Measurements from ENCODE around the gene FHAD1. TPM values are rescaled to one million over a fixed set of nuclear protein-coding genes. Genes with fewer than 3 reads are reported as not detected.

The FHAD1 gene
- total and polyA plus RNA-seq, 2 donors: 0.66 to 0.71 TPM

DNA sequence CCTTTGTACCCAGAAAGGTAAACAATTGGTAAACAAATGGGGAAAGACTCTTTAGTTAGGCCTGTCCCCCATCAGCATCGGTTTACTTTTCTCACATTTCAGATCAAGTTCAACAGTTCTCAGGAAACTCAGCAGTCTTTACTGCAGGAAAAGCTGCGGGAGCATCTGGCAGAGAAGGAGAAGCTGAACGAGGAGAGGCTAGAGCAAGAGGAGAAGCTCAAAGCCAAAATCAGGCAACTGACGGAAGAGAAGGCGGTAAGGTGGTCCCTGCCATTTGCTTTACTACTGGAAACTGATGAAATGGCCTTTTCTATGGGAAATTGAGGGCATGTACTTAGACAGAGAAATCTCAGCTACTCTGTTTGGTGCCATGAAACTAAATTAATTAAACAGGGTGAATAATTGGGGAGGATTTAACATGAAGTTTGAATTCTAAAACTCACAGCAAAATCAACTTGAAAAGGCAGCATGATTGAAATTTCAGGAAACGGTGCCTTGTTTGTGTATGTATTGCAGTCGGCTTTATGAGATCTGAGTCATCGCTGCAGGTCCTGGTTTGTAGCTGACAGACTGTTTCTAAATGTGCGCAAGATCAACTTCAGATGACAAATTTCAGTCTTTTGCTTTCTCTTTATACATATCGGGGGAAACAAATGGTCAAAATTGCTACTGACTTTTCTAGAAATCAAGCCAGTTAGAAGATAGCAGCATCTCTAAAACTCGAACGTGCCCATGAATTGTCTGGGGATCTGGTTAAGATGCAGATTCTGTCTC lies 94.8 kb downstream of the FHAD1 start:
- Histone ChIP-seq H3K4me3 (ENCODE audit: low read length in 2 of 2) (no peak overlapping the region), H3K4me1 (ENCODE audit: control insufficient read depth in 2 of 2, insufficient read depth in 2 of 2, low read length in 2 of 2) (peaks cover 0 to 26% of the 10 kb centered on the region in 2 donors), H3K27me3 (ENCODE audit: control insufficient read depth in 2 of 2, insufficient read depth in 1 of 2, low read length in 1 of 2) (peaks cover 0 to 9% of the 10 kb centered on the region in 2 donors), H3K36me3 (ENCODE audit: control insufficient read depth in 2 of 2, insufficient read depth in 2 of 2, low read length in 1 of 2) (no peaks in the 10 kb centered on the region), H3K27ac (ENCODE audit: low read depth in 1 of 2, low read length in 1 of 2) (no peak overlapping the region), H3K9me3 (ENCODE audit: control insufficient read depth in 2 of 2, insufficient read depth in 1 of 2, low read length in 1 of 2) (no peaks in the 10 kb centered on the region)
- WGBS: 92% methylated on average over 12 of the region's 12 CpGs
- no peak for DNase-seq (ENCODE audit: low read depth in 6 of 9, low spot score in 9 of 9)

DNA sequence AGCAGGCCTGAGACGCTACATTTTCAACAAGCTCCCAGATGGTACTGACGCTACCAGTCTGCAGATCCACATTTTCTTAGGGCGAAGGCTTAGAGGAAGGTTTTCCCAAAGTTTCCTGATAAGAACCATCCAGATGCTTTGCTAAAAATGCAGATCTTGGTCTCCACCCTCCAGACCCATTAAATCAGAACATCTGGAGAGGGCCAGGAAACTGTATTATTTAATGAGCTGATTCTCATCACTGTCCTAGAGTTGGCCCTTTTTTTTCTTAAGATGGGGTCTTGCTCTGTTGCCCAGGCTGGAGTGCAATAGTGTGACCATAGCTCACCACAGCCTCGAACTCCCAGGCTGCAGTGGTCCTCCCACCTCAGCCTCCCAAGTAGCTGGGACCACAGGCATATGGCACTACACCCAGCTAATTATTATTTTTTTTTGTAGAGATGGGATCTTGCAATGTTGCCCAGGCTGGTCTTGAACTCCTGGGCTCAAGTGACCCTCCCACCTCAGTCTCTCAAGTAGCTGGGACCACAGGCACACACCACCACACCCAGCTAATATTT lies 95.5 kb downstream of the FHAD1 start:
- no peak for DNase-seq (ENCODE audit: low read depth in 6 of 9, low spot score in 9 of 9)
- Histone ChIP-seq H3K36me3 (ENCODE audit: control insufficient read depth in 2 of 2, insufficient read depth in 2 of 2, low read length in 1 of 2) (no peaks in the 10 kb centered on the region), H3K9me3 (ENCODE audit: control insufficient read depth in 2 of 2, insufficient read depth in 1 of 2, low read length in 1 of 2) (no peaks in the 10 kb centered on the region), H3K27ac (ENCODE audit: low read depth in 1 of 2, low read length in 1 of 2) (no peak overlapping the region), H3K4me3 (ENCODE audit: low read length in 2 of 2) (no peak overlapping the region), H3K4me1 (ENCODE audit: control insufficient read depth in 2 of 2, insufficient read depth in 2 of 2, low read length in 2 of 2) (peaks cover 0 to 28% of the 10 kb centered on the region in 2 donors), H3K27me3 (ENCODE audit: control insufficient read depth in 2 of 2, insufficient read depth in 1 of 2, low read length in 1 of 2) (peaks cover 0 to 9% of the 10 kb centered on the region in 2 donors)
- 96% methylated on average over 4 of the region's 4 CpGs for WGBS

DNA sequence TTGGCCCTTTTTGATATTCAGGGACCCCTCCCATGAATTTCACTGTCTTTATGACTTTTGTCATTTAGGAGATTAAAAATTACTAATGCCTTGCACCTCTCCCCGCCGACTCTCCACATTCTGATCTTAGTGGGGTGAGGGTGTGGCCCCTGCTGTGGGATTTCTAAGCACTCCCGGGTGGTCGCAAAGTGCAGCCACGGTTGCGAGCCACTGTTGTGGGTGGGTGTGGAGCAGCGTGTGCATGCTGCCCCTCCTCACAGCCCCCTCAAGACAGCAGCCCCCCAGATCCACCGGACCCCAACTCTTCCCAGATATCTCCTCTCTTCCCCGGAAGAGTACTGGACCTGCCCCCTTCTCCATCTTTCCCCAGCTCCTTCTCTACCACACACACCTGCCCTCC lies 96.1 kb downstream of the FHAD1 start:
- no peaks in the 10 kb centered on the region for H3K9me3 ChIP-seq (ENCODE audit: control insufficient read depth in 2 of 2, insufficient read depth in 1 of 2, low read length in 1 of 2)
- no peak overlapping the region for H3K27ac ChIP-seq (ENCODE audit: low read depth in 1 of 2, low read length in 1 of 2)
- no peak overlapping the region for H3K4me3 ChIP-seq (ENCODE audit: low read length in 2 of 2)
- no peaks in the 10 kb centered on the region for H3K36me3 ChIP-seq (ENCODE audit: control insufficient read depth in 2 of 2, insufficient read depth in 2 of 2, low read length in 1 of 2)
- H3K4me1 ChIP-seq (ENCODE audit: control insufficient read depth in 2 of 2, insufficient read depth in 2 of 2, low read length in 2 of 2): peaks cover 0 to 31% of the 10 kb centered on the region in 2 donors
- no peak for DNase-seq (ENCODE audit: low read depth in 6 of 9, low spot score in 9 of 9)
- peaks cover 0 to 9% of the 10 kb centered on the region in 2 donors for H3K27me3 ChIP-seq (ENCODE audit: control insufficient read depth in 2 of 2, insufficient read depth in 1 of 2, low read length in 1 of 2)
- 94% methylated on average over 9 of the region's 9 CpGs for WGBS

DNA sequence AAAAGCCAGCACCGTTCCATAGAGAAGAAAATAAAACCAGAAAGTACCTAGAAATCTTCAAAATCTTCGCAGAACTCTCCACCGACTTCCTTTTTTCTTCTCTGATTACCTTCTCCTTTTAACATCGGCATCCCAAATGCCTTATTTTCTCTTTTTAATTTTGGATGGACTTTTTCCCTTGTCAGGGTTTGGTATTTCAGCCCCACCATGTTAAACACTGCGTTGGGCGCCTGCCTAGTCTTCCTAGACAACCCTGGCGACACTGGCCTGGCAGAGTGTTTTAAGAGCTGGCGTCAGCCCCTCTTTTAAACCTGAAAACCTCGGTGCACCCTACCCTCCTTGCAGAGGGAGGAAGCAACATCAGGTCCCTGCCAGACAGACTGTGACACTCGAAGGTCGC lies 96.7 kb downstream of the FHAD1 start:
- no peak overlapping the region for H3K4me3 ChIP-seq (ENCODE audit: low read length in 2 of 2)
- no peaks in the 10 kb centered on the region for H3K36me3 ChIP-seq (ENCODE audit: control insufficient read depth in 2 of 2, insufficient read depth in 2 of 2, low read length in 1 of 2)
- H3K4me1 ChIP-seq (ENCODE audit: control insufficient read depth in 2 of 2, insufficient read depth in 2 of 2, low read length in 2 of 2): peaks cover 0 to 31% of the 10 kb centered on the region in 2 donors
- H3K9me3 ChIP-seq (ENCODE audit: control insufficient read depth in 2 of 2, insufficient read depth in 1 of 2, low read length in 1 of 2): no peaks in the 10 kb centered on the region
- WGBS: 36% methylated on average over 11 of the region's 11 CpGs
- H3K27ac ChIP-seq (ENCODE audit: low read depth in 1 of 2, low read length in 1 of 2): no peak overlapping the region
- DNase-seq (ENCODE audit: low read depth in 6 of 9, low spot score in 9 of 9): peak in 1 of 9 donors; percentile 20
- peaks cover 0 to 9% of the 10 kb centered on the region in 2 donors for H3K27me3 ChIP-seq (ENCODE audit: control insufficient read depth in 2 of 2, insufficient read depth in 1 of 2, low read length in 1 of 2)

DNA sequence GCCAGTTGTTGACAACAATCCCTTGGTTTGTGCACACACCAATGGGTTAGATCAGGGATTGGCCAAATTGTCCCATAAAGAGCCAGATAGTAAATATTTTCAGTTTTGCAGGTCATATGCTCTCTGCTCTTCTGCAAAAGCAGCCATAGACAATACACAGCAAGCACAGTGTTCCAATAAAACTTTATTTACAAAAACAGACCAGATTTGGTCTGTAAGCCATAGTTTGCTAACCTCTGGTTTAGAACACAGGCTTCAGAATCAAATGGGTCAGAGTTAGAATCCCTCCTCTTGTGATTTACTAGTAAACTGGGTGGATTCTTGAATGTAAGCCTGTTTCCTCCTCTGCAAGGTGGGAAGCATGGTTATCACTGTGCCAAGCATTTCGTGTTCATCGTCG lies 97.4 kb downstream of the FHAD1 start:
- Histone ChIP-seq H3K27me3 (ENCODE audit: control insufficient read depth in 2 of 2, insufficient read depth in 1 of 2, low read length in 1 of 2) (peaks cover 0 to 9% of the 10 kb centered on the region in 2 donors), H3K27ac (ENCODE audit: low read depth in 1 of 2, low read length in 1 of 2) (no peak overlapping the region), H3K4me1 (ENCODE audit: control insufficient read depth in 2 of 2, insufficient read depth in 2 of 2, low read length in 2 of 2) (peaks cover 0 to 31% of the 10 kb centered on the region in 2 donors), H3K4me3 (ENCODE audit: low read length in 2 of 2) (no peak overlapping the region), H3K9me3 (ENCODE audit: control insufficient read depth in 2 of 2, insufficient read depth in 1 of 2, low read length in 1 of 2) (no peaks in the 10 kb centered on the region), H3K36me3 (ENCODE audit: control insufficient read depth in 2 of 2, insufficient read depth in 2 of 2, low read length in 1 of 2) (no peaks in the 10 kb centered on the region)
- DNase-seq (ENCODE audit: low read depth in 6 of 9, low spot score in 9 of 9): no peak
- 100% methylated on average over 3 of the region's 3 CpGs for WGBS

DNA sequence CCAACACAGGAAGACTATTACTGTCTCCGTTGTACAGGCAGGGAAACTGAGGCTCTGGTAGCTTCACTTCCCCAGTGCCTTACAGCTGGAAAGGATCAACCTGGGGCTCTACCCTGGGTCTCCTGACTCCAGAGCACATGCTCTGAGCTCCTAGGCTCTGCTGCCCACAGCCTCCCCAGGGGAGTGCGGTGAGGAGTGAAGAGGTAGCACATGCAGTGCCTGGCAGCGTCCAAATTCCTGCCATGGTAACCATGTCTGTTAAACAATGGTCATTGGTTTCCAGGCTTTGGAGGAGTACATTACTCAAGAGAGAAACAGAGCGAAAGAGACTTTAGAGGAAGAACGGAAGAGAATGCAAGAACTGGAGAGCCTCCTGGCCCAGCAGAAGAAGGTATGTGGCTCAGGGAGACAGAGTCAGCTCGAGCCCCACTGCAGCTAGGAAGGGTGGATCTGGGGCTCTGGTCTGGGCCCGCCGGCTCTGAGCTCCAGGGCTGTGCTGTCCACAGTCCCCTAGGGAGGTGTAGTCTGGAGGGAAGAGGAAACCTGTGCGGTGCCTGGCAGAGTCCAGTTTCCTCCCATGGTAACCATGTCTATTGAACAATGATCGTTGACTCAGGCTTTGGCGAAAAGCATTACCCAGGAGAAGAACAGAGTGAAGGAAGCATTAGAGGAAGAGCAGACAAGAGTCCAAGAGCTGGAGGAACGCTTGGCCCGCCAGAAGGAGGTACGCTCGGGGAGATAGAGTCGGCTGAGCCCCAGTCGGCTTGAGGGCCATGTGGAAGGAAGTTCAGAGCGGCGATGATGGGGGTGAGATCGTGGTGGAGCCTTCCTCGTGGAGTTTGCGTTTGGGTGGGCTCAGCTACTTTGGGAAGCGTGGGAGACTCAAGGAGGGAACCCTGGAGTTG lies 98.0 kb downstream of the FHAD1 start:
- Histone ChIP-seq H3K27ac (ENCODE audit: low read depth in 1 of 2, low read length in 1 of 2) (no peak overlapping the region), H3K27me3 (ENCODE audit: control insufficient read depth in 2 of 2, insufficient read depth in 1 of 2, low read length in 1 of 2) (peaks cover 0 to 9% of the 10 kb centered on the region in 2 donors), H3K9me3 (ENCODE audit: control insufficient read depth in 2 of 2, insufficient read depth in 1 of 2, low read length in 1 of 2) (no peaks in the 10 kb centered on the region), H3K36me3 (ENCODE audit: control insufficient read depth in 2 of 2, insufficient read depth in 2 of 2, low read length in 1 of 2) (no peaks in the 10 kb centered on the region), H3K4me1 (ENCODE audit: control insufficient read depth in 2 of 2, insufficient read depth in 2 of 2, low read length in 2 of 2) (peaks cover 0 to 31% of the 10 kb centered on the region in 2 donors), H3K4me3 (ENCODE audit: low read length in 2 of 2) (no peak overlapping the region)
- DNase-seq (ENCODE audit: low read depth in 6 of 9, low spot score in 9 of 9): no peak
- 94% methylated on average over 23 of the region's 23 CpGs for WGBS

DNA sequence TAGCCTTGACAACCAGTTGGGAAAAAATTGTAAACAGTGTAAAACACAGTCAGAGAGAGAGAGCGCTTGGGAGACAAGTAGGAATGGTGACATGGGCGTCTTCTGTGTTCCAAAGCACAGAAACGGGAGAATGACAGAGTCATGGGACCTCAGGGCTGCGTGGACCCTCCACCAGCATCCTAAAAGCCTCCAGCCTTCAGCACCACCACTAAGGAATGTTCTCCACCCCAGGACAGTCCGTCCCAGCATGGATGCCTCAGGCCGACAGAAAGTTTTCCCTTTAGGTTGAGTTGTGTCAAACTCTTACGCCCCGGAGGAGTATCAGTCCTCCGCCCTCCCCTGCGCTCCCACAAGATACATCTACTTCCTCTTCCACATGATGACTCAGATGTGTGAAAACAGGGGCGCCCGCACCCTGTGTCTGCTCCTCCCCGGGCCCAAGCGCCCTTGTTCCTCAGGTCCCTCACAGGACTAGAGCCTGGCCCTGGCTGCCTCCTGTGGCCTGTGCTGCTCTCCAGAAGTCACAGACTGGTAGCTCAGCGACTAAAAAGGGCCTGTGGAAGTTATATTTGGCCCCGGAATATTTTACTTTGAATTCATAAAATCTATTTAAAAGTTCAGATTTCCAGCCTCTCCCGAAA lies 98.8 kb downstream of the FHAD1 start:
- 50% methylated on average over 17 of the region's 17 CpGs for WGBS
- no peak overlapping the region for H3K27ac ChIP-seq (ENCODE audit: low read depth in 1 of 2, low read length in 1 of 2)

DNA sequence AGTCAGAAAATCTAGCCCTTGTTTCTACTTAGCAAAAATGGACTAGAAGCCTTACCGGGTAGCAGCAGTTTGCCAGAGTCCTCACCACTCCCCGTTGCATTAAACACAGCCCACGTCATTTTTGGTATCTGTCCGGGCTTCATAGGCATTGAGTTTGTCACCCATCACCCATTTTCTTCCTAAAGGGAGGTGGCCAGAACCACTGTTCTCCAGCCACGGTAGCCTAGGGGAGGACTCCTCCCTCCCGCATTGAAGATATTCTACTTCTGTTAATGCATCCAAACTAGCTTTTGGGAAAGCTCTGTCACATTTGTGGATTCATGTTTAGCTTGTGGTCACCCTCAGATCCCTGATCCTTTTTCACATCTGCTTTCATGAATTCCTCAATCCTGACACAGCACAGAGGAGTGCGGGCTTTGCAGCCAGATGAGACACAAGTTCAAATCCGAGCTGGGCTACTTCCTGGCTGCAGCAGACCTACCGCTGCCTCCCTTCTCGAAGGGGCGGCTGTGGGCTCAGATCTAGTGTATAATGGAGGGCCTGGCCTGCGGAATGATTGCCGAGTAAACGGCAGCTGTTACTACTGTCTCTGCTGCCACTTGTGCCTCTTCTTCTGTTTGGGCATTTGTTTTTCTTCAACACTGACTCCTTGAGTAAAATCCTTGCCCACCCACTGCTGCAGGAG lies 99.5 kb downstream of the FHAD1 start:
- H3K4me3 ChIP-seq (ENCODE audit: low read length in 2 of 2): no peak overlapping the region
- no peaks in the 10 kb centered on the region for H3K36me3 ChIP-seq (ENCODE audit: control insufficient read depth in 2 of 2, insufficient read depth in 2 of 2, low read length in 1 of 2)
- DNase-seq (ENCODE audit: low read depth in 6 of 9, low spot score in 9 of 9): no peak
- H3K27ac ChIP-seq (ENCODE audit: low read depth in 1 of 2, low read length in 1 of 2): no peak overlapping the region
- H3K4me1 ChIP-seq (ENCODE audit: control insufficient read depth in 2 of 2, insufficient read depth in 2 of 2, low read length in 2 of 2): peaks cover 0 to 28% of the 10 kb centered on the region in 2 donors
- no peaks in the 10 kb centered on the region for H3K9me3 ChIP-seq (ENCODE audit: control insufficient read depth in 2 of 2, insufficient read depth in 1 of 2, low read length in 1 of 2)
- 91% methylated on average over 14 of the region's 14 CpGs for WGBS
- H3K27me3 ChIP-seq (ENCODE audit: control insufficient read depth in 2 of 2, insufficient read depth in 1 of 2, low read length in 1 of 2): peaks cover 0 to 9% of the 10 kb centered on the region in 2 donors

More for the DNA sequence above, 98.8 kb downstream of the FHAD1 start:
- no peaks in the 10 kb centered on the region for H3K36me3 ChIP-seq (ENCODE audit: control insufficient read depth in 2 of 2, insufficient read depth in 2 of 2, low read length in 1 of 2)
- no peak overlapping the region for H3K4me3 ChIP-seq (ENCODE audit: low read length in 2 of 2)
- peak in 2 of 9 donors; percentile 21 to 53 for DNase-seq (ENCODE audit: low read depth in 6 of 9, low spot score in 9 of 9)
- H3K27me3 ChIP-seq (ENCODE audit: control insufficient read depth in 2 of 2, insufficient read depth in 1 of 2, low read length in 1 of 2): peaks cover 0 to 9% of the 10 kb centered on the region in 2 donors
- H3K9me3 ChIP-seq (ENCODE audit: control insufficient read depth in 2 of 2, insufficient read depth in 1 of 2, low read length in 1 of 2): no peaks in the 10 kb centered on the region
- H3K4me1 ChIP-seq (ENCODE audit: control insufficient read depth in 2 of 2, insufficient read depth in 2 of 2, low read length in 2 of 2): peaks cover 0 to 28% of the 10 kb centered on the region in 2 donors

Data from thymus (tissue), 11 donors.